Karpas-422 (cell line): ENCODE data around the gene JAG2. TPM values are rescaled to one million over a fixed set of nuclear protein-coding genes. Genes with fewer than 3 reads are reported as not detected.

ENCODE experiments used
- DNase-seq: peaks from one replicate; pipeline ENCODE4 v3.0.0-alpha.2; 2015
- H2AFZ ChIP-seq: fragments of 200-600 bp; sonication (generic); 2 replicates; pipeline ENCODE4 v1.6.1; 2014; ENCODE audit warnings: antibody characterized with exemption, low read length, mixed read lengths
- H3K27ac ChIP-seq: fragments of 200-600 bp; sonication (generic); 2 replicates; pipeline ENCODE4 v1.5.1; 2014; ENCODE audit warnings: mild to moderate bottlenecking, low read length, moderate library complexity
- H3K27me3 ChIP-seq: fragments of 200-600 bp; sonication (generic); 2 replicates; pipeline ENCODE4 v1.6.1; 2014; ENCODE audit warnings: low read length, mixed read lengths
- H3K36me3 ChIP-seq: fragments of 200-600 bp; sonication (generic); 2 replicates; pipeline ENCODE4 v1.6.1; 2014; ENCODE audit warnings: low read length, mixed read lengths; ENCODE audit not compliant: insufficient read depth
- H3K4me1 ChIP-seq: fragments of 200-600 bp; sonication (generic); 2 replicates; pipeline ENCODE4 v1.6.1; 2014; ENCODE audit warnings: mild to moderate bottlenecking, low read length, mixed read lengths
- H3K4me2 ChIP-seq: fragments of 200-600 bp; sonication (generic); 2 replicates; pipeline ENCODE4 v1.6.1; 2014; ENCODE audit warnings: low read length, low read depth, mild to moderate bottlenecking; ENCODE audit not compliant: poor library complexity, severe bottlenecking
- H3K4me3 ChIP-seq: fragments of 200-600 bp; sonication (generic); 2 replicates; pipeline ENCODE4 v1.5.1; 2014; ENCODE audit warnings: mild to moderate bottlenecking, antibody characterized with exemption, low read length, mixed read lengths
- H3K79me2 ChIP-seq: fragments of 200-600 bp; sonication (generic); 2 replicates; pipeline ENCODE4 v1.6.1; 2014; ENCODE audit warnings: mild to moderate bottlenecking, low read length, mixed read lengths
- H3K9ac ChIP-seq: fragments of 200-600 bp; sonication (generic); 2 replicates; pipeline ENCODE4 v1.6.0; 2014; ENCODE audit warnings: low read length
- H3K9me2 ChIP-seq: fragments of 200-600 bp; sonication (generic), shearing (Covaris generic); replicated peaks from 2 replicates; pipeline ENCODE4 v1.6.0; 2014; ENCODE audit warnings: mild to moderate bottlenecking, low read length, moderate library complexity; ENCODE audit not compliant: insufficient read depth
- H3K9me3 ChIP-seq: fragments of 300-700, 200-600 bp; sonication (generic); 2 replicates; pipeline ENCODE4 v1.6.1; 2014; ENCODE audit warnings: low read length, mixed read lengths
- H4K20me1 ChIP-seq: fragments of 200-600 bp; sonication (generic); 2 replicates; pipeline ENCODE4 v1.6.1; 2014; ENCODE audit warnings: mild to moderate bottlenecking, antibody characterized with exemption, low read length, low read depth; ENCODE audit not compliant: insufficient read depth
- total RNA-seq: library from RNA; depleted of rRNA; stranded (reverse); fragments of >200 nt; shearing (Covaris generic); gene quantifications from 2 replicates; pipeline ENCODE4 v1.2.3, GENCODE V29; 2014; ENCODE audit warnings: low replicate concordance

Gene JAG2
- total RNA-seq, 1 experiment from 2014 or later, result not detected

- no peaks in the 10 kb centered on the region for H4K20me1 ChIP-seq
- H3K9ac ChIP-seq, result no peak overlapping the region
- 0 out of 2 replicates have a peak, but pooled peaks cover 3% of the 10 kb centered on the region for H3K9me3 ChIP-seq
- no peaks in the 10 kb centered on the region for H3K9me2 ChIP-seq
- no peaks in the 10 kb centered on the region for H3K36me3 ChIP-seq
- DNase-seq, result no peak
- H3K4me2 ChIP-seq, result no peak overlapping the region
- H3K79me2 ChIP-seq, result no peaks in the 10 kb centered on the region
- H3K4me1 ChIP-seq, result no peaks in the 10 kb centered on the region
- no peak overlapping the region for H3K4me3 ChIP-seq
- no peak overlapping the region for H2AFZ ChIP-seq
- H3K27ac ChIP-seq, result no peak overlapping the region
- 0 out of 2 replicates have a peak, but pooled peaks cover 4% of the 10 kb centered on the region for H3K27me3 ChIP-seq
Measured at GRCh38 chr14:105102361-105102870, 66.2 kb downstream of the JAG2 start.

GRCh38 chr14:105100910-105101309 lies 67.7 kb downstream of the JAG2 start:
- no peak overlapping the region for H2AFZ ChIP-seq
- H3K9me3 ChIP-seq, result 0 out of 2 replicates have a peak, but pooled peaks cover 3% of the 10 kb centered on the region
- H4K20me1 ChIP-seq, result no peaks in the 10 kb centered on the region
- H3K27ac ChIP-seq, result no peak overlapping the region
- no peaks in the 10 kb centered on the region for H3K79me2 ChIP-seq
- no peaks in the 10 kb centered on the region for H3K4me1 ChIP-seq
- 0 out of 2 replicates have a peak, but pooled peaks cover 4% of the 10 kb centered on the region for H3K27me3 ChIP-seq
- DNase-seq, result no peak
- H3K9me2 ChIP-seq, result no peaks in the 10 kb centered on the region
- H3K4me3 ChIP-seq, result no peak overlapping the region
- H3K36me3 ChIP-seq, result no peaks in the 10 kb centered on the region
- no peak overlapping the region for H3K4me2 ChIP-seq
- no peak overlapping the region for H3K9ac ChIP-seq

DNA sequence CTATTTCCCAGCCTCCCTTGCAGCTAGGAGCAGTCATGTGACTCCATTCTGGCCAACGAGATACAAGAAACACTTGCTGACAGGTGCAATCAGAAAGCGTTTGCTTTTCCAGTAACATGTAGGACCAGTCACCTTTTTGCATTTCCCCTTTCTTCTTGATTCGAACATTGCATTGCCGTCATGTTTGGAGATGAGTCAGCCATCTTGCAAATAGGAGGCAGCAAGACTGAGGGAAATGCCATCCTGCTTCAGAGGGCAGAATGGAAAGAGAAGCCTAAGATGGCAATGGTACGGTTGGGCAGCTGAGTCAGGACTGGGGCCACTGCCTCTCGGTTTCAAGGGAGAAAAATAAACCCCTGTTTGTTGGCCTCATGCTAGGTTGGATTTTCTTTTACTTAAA lies 68.8 kb downstream of the JAG2 start:
- Histone ChIP-seq H3K79me2 (no peaks in the 10 kb centered on the region), H2AFZ (no peak overlapping the region), H3K9ac (no peak overlapping the region), H3K27me3 (0 out of 2 replicates have a peak, but pooled peaks cover 4% of the 10 kb centered on the region), H3K36me3 (no peaks in the 10 kb centered on the region), H3K27ac (no peak overlapping the region), H3K9me2 (no peaks in the 10 kb centered on the region), H4K20me1 (no peaks in the 10 kb centered on the region), H3K4me1 (no peaks in the 10 kb centered on the region), H3K4me2 (no peak overlapping the region), H3K4me3 (no peak overlapping the region), H3K9me3 (0 out of 2 replicates have a peak, but pooled peaks cover 3% of the 10 kb centered on the region)
- DNase-seq, result no peak

DNA sequence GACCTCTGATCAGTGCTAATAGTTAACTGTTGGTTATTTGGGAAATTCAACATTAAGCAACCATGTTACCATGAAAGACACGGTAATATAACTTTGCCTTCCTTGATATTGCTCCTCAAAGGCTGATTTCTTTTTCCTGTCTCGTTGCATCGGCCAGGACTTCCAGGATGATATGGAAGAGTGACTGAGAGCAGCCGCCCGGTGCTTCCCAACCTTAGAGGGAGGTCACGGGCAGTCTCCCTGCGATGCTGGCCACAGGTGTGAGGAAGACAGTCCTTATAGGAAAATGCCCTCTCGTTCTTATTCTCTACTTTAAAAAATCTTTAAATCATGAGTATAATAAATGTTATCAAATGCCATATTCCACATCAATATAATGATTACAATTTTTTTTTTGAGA lies 70.3 kb downstream of the JAG2 start:
- Histone ChIP-seq H3K36me3 (no peaks in the 10 kb centered on the region), H3K27ac (no peak overlapping the region), H3K9me3 (0 out of 2 replicates have a peak, but pooled peaks cover 3% of the 10 kb centered on the region), H3K27me3 (0 out of 2 replicates have a peak, but pooled peaks cover 2% of the 10 kb centered on the region), H3K4me1 (no peaks in the 10 kb centered on the region), H4K20me1 (no peaks in the 10 kb centered on the region), H3K79me2 (no peaks in the 10 kb centered on the region), H2AFZ (no peak overlapping the region), H3K4me3 (no peak overlapping the region), H3K9me2 (no peaks in the 10 kb centered on the region), H3K4me2 (no peak overlapping the region), H3K9ac (no peak overlapping the region)
- no peak for DNase-seq

- no peak for DNase-seq
- H3K4me3 ChIP-seq, result no peak overlapping the region
Measured at GRCh38 chr14:105097794-105098127, 70.8 kb downstream of the JAG2 start.

DNA sequence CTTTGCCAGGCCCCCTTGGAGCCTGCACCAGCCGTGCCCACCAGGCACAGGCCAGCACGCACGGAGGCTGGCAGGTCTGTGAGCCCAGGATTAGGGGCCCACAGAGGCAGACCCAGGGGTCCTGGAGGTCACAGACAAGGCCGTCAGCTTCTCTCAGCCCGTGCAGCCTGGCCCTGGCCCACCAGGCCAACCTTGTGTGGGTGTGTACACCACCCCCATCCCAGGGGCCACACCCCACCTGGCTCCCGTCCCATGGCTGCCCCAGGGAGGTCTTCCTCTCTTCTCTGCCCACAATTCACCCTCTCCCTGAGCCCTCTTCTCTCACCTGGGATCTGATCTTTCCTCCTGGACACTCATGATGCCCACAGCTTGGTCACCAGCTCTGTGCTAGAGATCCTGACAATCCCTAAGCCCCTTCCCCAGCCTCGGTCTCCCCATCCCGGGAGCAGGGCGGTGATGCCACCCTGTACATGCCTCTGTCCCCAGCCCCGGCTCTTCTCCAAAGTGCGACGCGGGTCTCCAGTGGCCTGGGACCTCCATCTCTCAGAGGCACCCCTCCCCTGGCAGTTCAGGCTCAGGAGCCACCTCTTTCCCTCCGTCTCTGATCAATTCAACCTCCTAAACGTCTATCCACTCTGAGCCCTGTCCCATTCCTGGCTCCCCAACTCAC lies 72.2 kb downstream of the JAG2 start:
- Histone ChIP-seq H3K4me1 (no peaks in the 10 kb centered on the region), H3K27ac (no peak overlapping the region), H3K4me3 (no peak overlapping the region), H3K4me2 (no peak overlapping the region), H3K9me3 (0 out of 2 replicates have a peak, but pooled peaks cover 3% of the 10 kb centered on the region), H3K9me2 (no peaks in the 10 kb centered on the region), H2AFZ (no peak overlapping the region), H4K20me1 (peaks cover 7% of the 10 kb centered on the region; the same call in 1 of the 2 replicates), H3K36me3 (no peaks in the 10 kb centered on the region), H3K79me2 (no peaks in the 10 kb centered on the region), H3K9ac (no peak overlapping the region), H3K27me3 (no peaks in the 10 kb centered on the region)
- DNase-seq, result no peak

More at GRCh38 chr14:105097794-105098127, 70.8 kb downstream of the JAG2 start:
- Histone ChIP-seq H3K9ac (no peak overlapping the region), H3K27me3 (no peaks in the 10 kb centered on the region), H4K20me1 (0 out of 2 replicates have a peak, but pooled peaks cover under 1% of the 10 kb centered on the region), H3K36me3 (no peaks in the 10 kb centered on the region), H3K4me2 (no peak overlapping the region), H3K79me2 (no peaks in the 10 kb centered on the region), H3K27ac (no peak overlapping the region), H3K9me2 (no peaks in the 10 kb centered on the region), H3K4me1 (no peaks in the 10 kb centered on the region), H2AFZ (no peak overlapping the region), H3K9me3 (0 out of 2 replicates have a peak, but pooled peaks cover 3% of the 10 kb centered on the region)

GRCh38 chr14:105095236-105095805 lies 73.3 kb downstream of the JAG2 start:
- Histone ChIP-seq H3K27me3 (no peaks in the 10 kb centered on the region), H4K20me1 (peaks cover 12% of the 10 kb centered on the region; the same call in 1 of the 2 replicates), H2AFZ (no peak overlapping the region), H3K79me2 (no peaks in the 10 kb centered on the region), H3K9ac (no peak overlapping the region), H3K4me2 (no peak overlapping the region), H3K36me3 (no peaks in the 10 kb centered on the region), H3K27ac (no peak overlapping the region), H3K9me2 (no peaks in the 10 kb centered on the region), H3K4me3 (no peak overlapping the region), H3K9me3 (0 out of 2 replicates have a peak, but pooled peaks cover 3% of the 10 kb centered on the region), H3K4me1 (no peaks in the 10 kb centered on the region)
- no peak for DNase-seq

- no peaks in the 10 kb centered on the region for H3K79me2 ChIP-seq
- no peaks in the 10 kb centered on the region for H3K9me2 ChIP-seq
- H4K20me1 ChIP-seq, result peaks cover 17% of the 10 kb centered on the region; the same call in 1 of the 2 replicates
- no peaks in the 10 kb centered on the region for H3K27me3 ChIP-seq
- H3K27ac ChIP-seq, result no peak overlapping the region
- no peaks in the 10 kb centered on the region for H3K36me3 ChIP-seq
- DNase-seq, result no peak
- H2AFZ ChIP-seq, result no peak overlapping the region
- H3K9ac ChIP-seq, result no peak overlapping the region
- H3K4me3 ChIP-seq, result no peak overlapping the region
- no peaks in the 10 kb centered on the region for H3K9me3 ChIP-seq
- no peak overlapping the region for H3K4me2 ChIP-seq
- H3K4me1 ChIP-seq, result no peaks in the 10 kb centered on the region
Measured at GRCh38 chr14:105094193-105094907, 74.2 kb downstream of the JAG2 start.
